H1 (cell line): ENCODE data around the gene CXCL14. TPM values are rescaled to one million over a fixed set of nuclear protein-coding genes. Genes with fewer than 3 reads are reported as not detected.

Source experiments
- POU5F1 ChIP-seq: IDR thresholded peaks from 2 replicates; pipeline ENCODE4 v1.6.1; 2011; ENCODE audit warnings: low read depth, mild to moderate bottlenecking, low read length, moderate library complexity
- RBBP5 ChIP-seq: IDR thresholded peaks from 2 replicates; pipeline ENCODE4 v1.7.1; 2012; ENCODE audit warnings: low read depth, mild to moderate bottlenecking, inconsistent platforms, low read length, moderate library complexity, borderline replicate concordance
- ZNF274 ChIP-seq: IDR thresholded peaks from 2 replicates; pipeline ENCODE4 v1.7.0; 2012; ENCODE audit warnings: low read length, borderline replicate concordance; ENCODE audit errors: extremely low read depth
- polyA plus RNA-seq, 7 experiments: library from polyadenylated mRNA; depleted of rRNA in 3 of 7; stranded (reverse) in 5 of 7; unstranded in 2 of 7; fragments of >200 nt in 5 of 7; fragments of 200-250 nt in 2 of 7; gene quantifications; 1 replicate in 5 of 7; 2 replicates in 1 of 7; 4 replicates in 1 of 7; pipeline versions ENCODE4 v1.2.1 to v1.2.3, GENCODE V29; 2011 to 2013; ENCODE audit warnings: missing spikeins in 2 of 7, mixed read lengths in 2 of 7
- total RNA-seq: library from RNA; stranded (reverse); fragmentation: NEBNext Ultra II Directional; extraction: Animal tissue kit (Norgen Biotek cat#: 25700); gene quantifications from 2 replicates; pipeline ENCODE4 v1.2.1, GENCODE V29; 2021
- TF ChIP-seq, protein P1 (sequence below): fragments of 300-600 bp; sonication (generic); IDR thresholded peaks from 2 replicates; pipeline ENCODE4 v1.7.1; 2012; ENCODE audit warnings: low read length, moderate library complexity, mild to moderate bottlenecking, inconsistent platforms; ENCODE audit not compliant: insufficient replicate concordance

CXCL14 gene
- total and polyA plus RNA-seq, 2 of the 8 experiments (the other 6 are each of a cell fraction or from before 2014, with no cell fraction given): 1.5 to 1.8 TPM

DNA sequence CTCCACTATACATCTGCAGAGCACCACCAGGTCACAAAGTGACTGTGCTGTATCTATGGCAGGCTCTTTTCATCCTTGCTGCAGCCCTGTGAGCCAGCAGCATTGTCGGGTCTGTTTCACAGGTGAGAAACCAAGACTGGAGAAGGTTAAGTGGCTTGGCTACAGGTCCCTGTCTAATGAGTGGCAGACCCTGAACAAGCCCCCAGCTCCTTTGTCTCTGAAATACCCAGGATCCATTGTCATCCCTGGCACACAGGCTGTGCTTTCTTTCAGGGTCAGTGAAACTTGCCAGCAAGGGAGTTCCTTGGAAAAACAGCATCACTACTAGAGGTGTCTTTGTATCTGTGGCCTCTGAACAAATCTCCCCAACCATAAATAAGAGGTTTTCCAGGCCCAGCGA lies 27.6 kb upstream of the CXCL14 start (continued):
- TF ChIP-seq POU5F1: no peak
- no peak for TF ChIP-seq RBBP5
- TF ChIP-seq, protein P1, sequence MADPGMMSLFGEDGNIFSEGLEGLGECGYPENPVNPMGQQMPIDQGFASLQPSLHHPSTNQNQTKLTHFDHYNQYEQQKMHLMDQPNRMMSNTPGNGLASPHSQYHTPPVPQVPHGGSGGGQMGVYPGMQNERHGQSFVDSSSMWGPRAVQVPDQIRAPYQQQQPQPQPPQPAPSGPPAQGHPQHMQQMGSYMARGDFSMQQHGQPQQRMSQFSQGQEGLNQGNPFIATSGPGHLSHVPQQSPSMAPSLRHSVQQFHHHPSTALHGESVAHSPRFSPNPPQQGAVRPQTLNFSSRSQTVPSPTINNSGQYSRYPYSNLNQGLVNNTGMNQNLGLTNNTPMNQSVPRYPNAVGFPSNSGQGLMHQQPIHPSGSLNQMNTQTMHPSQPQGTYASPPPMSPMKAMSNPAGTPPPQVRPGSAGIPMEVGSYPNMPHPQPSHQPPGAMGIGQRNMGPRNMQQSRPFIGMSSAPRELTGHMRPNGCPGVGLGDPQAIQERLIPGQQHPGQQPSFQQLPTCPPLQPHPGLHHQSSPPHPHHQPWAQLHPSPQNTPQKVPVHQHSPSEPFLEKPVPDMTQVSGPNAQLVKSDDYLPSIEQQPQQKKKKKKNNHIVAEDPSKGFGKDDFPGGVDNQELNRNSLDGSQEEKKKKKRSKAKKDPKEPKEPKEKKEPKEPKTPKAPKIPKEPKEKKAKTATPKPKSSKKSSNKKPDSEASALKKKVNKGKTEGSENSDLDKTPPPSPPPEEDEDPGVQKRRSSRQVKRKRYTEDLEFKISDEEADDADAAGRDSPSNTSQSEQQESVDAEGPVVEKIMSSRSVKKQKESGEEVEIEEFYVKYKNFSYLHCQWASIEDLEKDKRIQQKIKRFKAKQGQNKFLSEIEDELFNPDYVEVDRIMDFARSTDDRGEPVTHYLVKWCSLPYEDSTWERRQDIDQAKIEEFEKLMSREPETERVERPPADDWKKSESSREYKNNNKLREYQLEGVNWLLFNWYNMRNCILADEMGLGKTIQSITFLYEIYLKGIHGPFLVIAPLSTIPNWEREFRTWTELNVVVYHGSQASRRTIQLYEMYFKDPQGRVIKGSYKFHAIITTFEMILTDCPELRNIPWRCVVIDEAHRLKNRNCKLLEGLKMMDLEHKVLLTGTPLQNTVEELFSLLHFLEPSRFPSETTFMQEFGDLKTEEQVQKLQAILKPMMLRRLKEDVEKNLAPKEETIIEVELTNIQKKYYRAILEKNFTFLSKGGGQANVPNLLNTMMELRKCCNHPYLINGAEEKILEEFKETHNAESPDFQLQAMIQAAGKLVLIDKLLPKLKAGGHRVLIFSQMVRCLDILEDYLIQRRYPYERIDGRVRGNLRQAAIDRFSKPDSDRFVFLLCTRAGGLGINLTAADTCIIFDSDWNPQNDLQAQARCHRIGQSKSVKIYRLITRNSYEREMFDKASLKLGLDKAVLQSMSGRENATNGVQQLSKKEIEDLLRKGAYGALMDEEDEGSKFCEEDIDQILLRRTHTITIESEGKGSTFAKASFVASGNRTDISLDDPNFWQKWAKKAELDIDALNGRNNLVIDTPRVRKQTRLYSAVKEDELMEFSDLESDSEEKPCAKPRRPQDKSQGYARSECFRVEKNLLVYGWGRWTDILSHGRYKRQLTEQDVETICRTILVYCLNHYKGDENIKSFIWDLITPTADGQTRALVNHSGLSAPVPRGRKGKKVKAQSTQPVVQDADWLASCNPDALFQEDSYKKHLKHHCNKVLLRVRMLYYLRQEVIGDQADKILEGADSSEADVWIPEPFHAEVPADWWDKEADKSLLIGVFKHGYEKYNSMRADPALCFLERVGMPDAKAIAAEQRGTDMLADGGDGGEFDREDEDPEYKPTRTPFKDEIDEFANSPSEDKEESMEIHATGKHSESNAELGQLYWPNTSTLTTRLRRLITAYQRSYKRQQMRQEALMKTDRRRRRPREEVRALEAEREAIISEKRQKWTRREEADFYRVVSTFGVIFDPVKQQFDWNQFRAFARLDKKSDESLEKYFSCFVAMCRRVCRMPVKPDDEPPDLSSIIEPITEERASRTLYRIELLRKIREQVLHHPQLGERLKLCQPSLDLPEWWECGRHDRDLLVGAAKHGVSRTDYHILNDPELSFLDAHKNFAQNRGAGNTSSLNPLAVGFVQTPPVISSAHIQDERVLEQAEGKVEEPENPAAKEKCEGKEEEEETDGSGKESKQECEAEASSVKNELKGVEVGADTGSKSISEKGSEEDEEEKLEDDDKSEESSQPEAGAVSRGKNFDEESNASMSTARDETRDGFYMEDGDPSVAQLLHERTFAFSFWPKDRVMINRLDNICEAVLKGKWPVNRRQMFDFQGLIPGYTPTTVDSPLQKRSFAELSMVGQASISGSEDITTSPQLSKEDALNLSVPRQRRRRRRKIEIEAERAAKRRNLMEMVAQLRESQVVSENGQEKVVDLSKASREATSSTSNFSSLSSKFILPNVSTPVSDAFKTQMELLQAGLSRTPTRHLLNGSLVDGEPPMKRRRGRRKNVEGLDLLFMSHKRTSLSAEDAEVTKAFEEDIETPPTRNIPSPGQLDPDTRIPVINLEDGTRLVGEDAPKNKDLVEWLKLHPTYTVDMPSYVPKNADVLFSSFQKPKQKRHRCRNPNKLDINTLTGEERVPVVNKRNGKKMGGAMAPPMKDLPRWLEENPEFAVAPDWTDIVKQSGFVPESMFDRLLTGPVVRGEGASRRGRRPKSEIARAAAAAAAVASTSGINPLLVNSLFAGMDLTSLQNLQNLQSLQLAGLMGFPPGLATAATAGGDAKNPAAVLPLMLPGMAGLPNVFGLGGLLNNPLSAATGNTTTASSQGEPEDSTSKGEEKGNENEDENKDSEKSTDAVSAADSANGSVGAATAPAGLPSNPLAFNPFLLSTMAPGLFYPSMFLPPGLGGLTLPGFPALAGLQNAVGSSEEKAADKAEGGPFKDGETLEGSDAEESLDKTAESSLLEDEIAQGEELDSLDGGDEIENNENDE: no peak
- no peak for TF ChIP-seq ZNF274
